ENCODE data around the gene PCDH1. TPM values are rescaled to one million over a fixed set of nuclear protein-coding genes. Genes with fewer than 3 reads are reported as not detected.

The PCDH1 gene
- total RNA-seq, 1 donor from 2014 or later: 22.8 TPM

- no peak for DNase-seq (ENCODE audit: extremely low spot score, unreplicated experiment)
- no peak for TF ChIP-seq CTCF (conservative IDR thresholded peaks at IDR 0.05)
- Mint-ChIP-seq H3K9me3 (no peaks in the 10 kb centered on the region), H3K4me1 (ENCODE audit: unreplicated experiment) (peaks cover 20% of the 10 kb centered on the region), H3K27me3 (peaks cover 6% of the 10 kb centered on the region), H3K36me3 (no peaks in the 10 kb centered on the region), H3K4me3 (peak overlapping the region; percentile 2), H3K27ac (peak overlapping the region; percentile 21)
Measured at GRCh38 chr5:141855265-141856036, 22.8 kb downstream of the PCDH1 start.

GRCh38 chr5:141853895-141854626 is 24.1 kb downstream of the PCDH1 start:
- H3K4me3 Mint-ChIP-seq: no peak overlapping the region
- TF ChIP-seq CTCF (conservative IDR thresholded peaks at IDR 0.05): no peak

GRCh38 chr5:141852448-141852847 is 25.8 kb downstream of the PCDH1 start:
- Mint-ChIP-seq H3K4me1 (ENCODE audit: unreplicated experiment) (peaks cover 20% of the 10 kb centered on the region), H3K27me3 (no peaks in the 10 kb centered on the region), H3K9me3 (no peaks in the 10 kb centered on the region), H3K36me3 (no peaks in the 10 kb centered on the region), H3K27ac (no peak overlapping the region), H3K4me3 (no peak overlapping the region)
- no peak for DNase-seq (ENCODE audit: extremely low spot score, unreplicated experiment)
- peak; percentile 47 for TF ChIP-seq CTCF (conservative IDR thresholded peaks at IDR 0.05)

More at GRCh38 chr5:141853895-141854626, 24.1 kb downstream of the PCDH1 start:
- no peaks in the 10 kb centered on the region for H3K27me3 Mint-ChIP-seq
- DNase-seq (ENCODE audit: extremely low spot score, unreplicated experiment): no peak
- H3K9me3 Mint-ChIP-seq: no peaks in the 10 kb centered on the region
- H3K4me1 Mint-ChIP-seq (ENCODE audit: unreplicated experiment): peaks cover 23% of the 10 kb centered on the region
- no peak overlapping the region for H3K27ac Mint-ChIP-seq
- H3K36me3 Mint-ChIP-seq: no peaks in the 10 kb centered on the region

GRCh38 chr5:141851195-141851874 is 26.9 kb downstream of the PCDH1 start:
- no peaks in the 10 kb centered on the region for H3K27me3 Mint-ChIP-seq
- no peak for DNase-seq (ENCODE audit: extremely low spot score, unreplicated experiment)
- no peak for TF ChIP-seq CTCF (conservative IDR thresholded peaks at IDR 0.05)
- peak overlapping the region; percentile 83 for H3K4me3 Mint-ChIP-seq
- H3K36me3 Mint-ChIP-seq: no peaks in the 10 kb centered on the region
- H3K4me1 Mint-ChIP-seq (ENCODE audit: unreplicated experiment): peaks cover 15% of the 10 kb centered on the region
- peak overlapping the region; percentile 50 for H3K27ac Mint-ChIP-seq
- no peaks in the 10 kb centered on the region for H3K9me3 Mint-ChIP-seq

GRCh38 chr5:141850786-141851185 is 27.4 kb downstream of the PCDH1 start:
- H3K27ac Mint-ChIP-seq: peak overlapping the region; percentile 79

More at GRCh38 chr5:141850786-141851185, 27.4 kb downstream of the PCDH1 start:
- H3K4me3 Mint-ChIP-seq: peak overlapping the region; percentile 83
- H3K27me3 Mint-ChIP-seq: no peaks in the 10 kb centered on the region
- TF ChIP-seq CTCF (conservative IDR thresholded peaks at IDR 0.05): no peak
- H3K36me3 Mint-ChIP-seq: no peaks in the 10 kb centered on the region
- DNase-seq (ENCODE audit: extremely low spot score, unreplicated experiment): no peak
- H3K9me3 Mint-ChIP-seq: no peaks in the 10 kb centered on the region
- peaks cover 20% of the 10 kb centered on the region for H3K4me1 Mint-ChIP-seq (ENCODE audit: unreplicated experiment)

All from type B pancreatic cell (in vitro differentiated cells).